ENCODE data around the gene TRIO. TPM values are rescaled to one million over a fixed set of nuclear protein-coding genes. Genes with fewer than 3 reads are reported as not detected.

The TRIO gene
- total RNA-seq, 4 donors from 2014 or later = 290 to 370 (median 346) TPM

DNA sequence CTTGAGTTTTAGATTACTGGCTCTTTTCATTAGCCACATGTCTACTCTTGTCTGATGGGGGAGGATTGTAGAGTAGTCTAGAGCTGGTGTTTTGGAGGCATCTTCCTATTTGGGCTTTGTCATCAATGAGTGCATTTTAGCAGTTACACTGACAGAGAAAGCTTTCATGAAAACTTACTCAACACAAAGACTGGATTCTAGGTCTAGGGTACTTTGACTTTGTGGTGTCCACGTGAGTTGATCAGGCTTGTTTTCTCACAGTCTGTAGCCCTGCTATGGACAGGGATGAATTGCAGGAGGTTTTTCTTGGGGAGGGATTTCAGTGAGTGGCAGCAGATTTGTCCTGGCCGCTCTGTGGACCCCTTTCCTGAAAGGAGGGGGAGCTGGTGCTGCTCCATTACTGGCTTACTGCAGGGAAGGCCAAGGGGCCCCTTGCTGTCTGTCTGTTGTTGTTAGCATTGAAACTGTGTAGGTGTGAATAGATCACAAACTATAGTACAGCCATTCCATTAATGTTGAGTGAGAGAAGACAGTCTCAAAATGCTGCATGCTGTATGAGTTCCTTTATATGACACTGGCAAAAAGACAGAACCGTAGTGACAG lies 6.6 kb downstream of the TRIO start:
- Histone ChIP-seq H3K4me3 (no peak overlapping the region), H3K27ac (no peak overlapping the region), H3K36me3 (no peaks in the 10 kb centered on the region), H3K9me3 (no peaks in the 10 kb centered on the region), H3K4me1 (peaks cover 0 to 73% (median 46%) of the 10 kb centered on the region in 4 donors), H3K27me3 (no peaks in the 10 kb centered on the region)
- no peak for DNase-seq (ENCODE audit: low spot score in 2 of 2)
- 57 to 62% methylated on average over 3 of the region's 3 CpGs for WGBS, 2 donors
- no peak for TF ChIP-seq POLR2A (IDR thresholded peaks at IDR 0.05)
- TF ChIP-seq, protein P1, sequence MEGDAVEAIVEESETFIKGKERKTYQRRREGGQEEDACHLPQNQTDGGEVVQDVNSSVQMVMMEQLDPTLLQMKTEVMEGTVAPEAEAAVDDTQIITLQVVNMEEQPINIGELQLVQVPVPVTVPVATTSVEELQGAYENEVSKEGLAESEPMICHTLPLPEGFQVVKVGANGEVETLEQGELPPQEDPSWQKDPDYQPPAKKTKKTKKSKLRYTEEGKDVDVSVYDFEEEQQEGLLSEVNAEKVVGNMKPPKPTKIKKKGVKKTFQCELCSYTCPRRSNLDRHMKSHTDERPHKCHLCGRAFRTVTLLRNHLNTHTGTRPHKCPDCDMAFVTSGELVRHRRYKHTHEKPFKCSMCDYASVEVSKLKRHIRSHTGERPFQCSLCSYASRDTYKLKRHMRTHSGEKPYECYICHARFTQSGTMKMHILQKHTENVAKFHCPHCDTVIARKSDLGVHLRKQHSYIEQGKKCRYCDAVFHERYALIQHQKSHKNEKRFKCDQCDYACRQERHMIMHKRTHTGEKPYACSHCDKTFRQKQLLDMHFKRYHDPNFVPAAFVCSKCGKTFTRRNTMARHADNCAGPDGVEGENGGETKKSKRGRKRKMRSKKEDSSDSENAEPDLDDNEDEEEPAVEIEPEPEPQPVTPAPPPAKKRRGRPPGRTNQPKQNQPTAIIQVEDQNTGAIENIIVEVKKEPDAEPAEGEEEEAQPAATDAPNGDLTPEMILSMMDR (IDR thresholded peaks at IDR 0.05) = no peak
- TF ChIP-seq EP300 (IDR thresholded peaks at IDR 0.05) = no peak

DNA sequence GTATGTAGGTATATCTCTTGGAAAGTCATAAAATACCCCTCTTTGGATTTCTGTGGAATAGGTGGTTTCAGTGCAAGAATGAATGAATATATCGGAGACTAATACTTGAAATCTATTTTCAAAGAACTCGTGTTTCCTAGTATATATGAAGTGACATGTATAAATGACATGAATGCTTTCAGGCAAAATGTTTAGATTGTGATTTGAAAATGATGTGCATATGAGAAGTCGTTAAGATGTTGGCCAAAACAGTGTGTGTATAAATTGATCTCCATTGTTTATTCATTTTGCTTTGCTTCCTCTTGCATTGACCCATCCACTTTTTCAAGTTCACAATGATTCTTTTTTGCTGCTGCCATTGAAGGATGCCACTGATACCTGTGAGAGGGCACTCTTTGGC lies 8.3 kb downstream of the TRIO start:
- TF ChIP-seq EP300 (IDR thresholded peaks at IDR 0.05) (no peak), POLR2A (IDR thresholded peaks at IDR 0.05) (no peak)
- TF ChIP-seq, protein P1 (IDR thresholded peaks at IDR 0.05) = no peak
- peaks cover 0 to 76% (median 48%) of the 10 kb centered on the region in 4 donors for H3K4me1 ChIP-seq

DNA sequence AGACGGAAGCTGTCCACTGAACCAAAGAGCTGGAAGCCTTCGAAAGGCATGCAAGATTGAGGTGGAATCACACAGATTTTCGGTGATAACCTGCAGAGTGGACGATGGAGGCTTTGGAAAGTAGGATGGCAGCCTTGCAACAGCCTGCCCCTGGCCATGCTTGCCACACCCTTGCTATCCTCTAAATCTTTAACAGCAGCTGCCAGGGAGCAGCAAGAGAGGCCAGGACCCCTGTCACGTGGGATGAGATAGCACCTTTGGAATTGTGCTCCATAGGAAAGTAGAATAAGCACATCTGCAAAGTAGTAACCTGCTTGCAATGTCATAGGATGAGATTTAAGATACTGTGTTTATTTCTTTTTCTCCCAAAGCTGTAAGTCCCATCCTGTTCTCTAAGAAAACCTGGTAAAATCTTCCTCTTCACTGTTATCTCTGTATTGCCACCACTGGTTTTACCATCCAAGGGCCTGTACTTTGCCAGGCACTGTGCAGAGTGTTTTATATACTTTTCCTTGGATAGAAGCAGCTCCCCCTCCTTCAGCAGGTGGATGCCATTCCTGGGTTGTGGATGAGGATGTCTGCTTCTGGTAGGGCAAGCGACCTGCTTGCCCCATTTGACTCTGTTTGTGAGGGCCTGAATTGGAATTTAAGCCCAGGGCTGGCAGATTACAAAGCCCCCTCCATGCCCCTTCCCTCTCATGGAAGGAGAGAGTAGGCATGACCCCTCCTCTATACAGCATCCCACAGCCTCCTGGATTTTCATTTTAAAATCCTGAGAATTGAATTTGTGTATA lies 10.1 kb downstream of the TRIO start:
- Histone ChIP-seq H3K4me1 (peaks cover 0 to 72% (median 52%) of the 10 kb centered on the region in 4 donors), H3K4me3 (no peak overlapping the region), H3K27me3 (no peaks in the 10 kb centered on the region), H3K9me3 (no peaks in the 10 kb centered on the region), H3K27ac (peak overlapping the region in 3 of 4 donors; percentile 63 to 69 (median 69)), H3K36me3 (no peaks in the 10 kb centered on the region)
- no peak for DNase-seq (ENCODE audit: low spot score in 2 of 2)
- TF ChIP-seq POLR2A (IDR thresholded peaks at IDR 0.05) (no peak), EP300 (IDR thresholded peaks at IDR 0.05) (no peak)
- TF ChIP-seq, protein P1 (IDR thresholded peaks at IDR 0.05) = no peak
- 86 to 89% methylated on average over 6 of the region's 6 CpGs for WGBS, 2 donors

More for the DNA sequence above, 8.3 kb downstream of the TRIO start:
- H3K27me3 ChIP-seq = no peaks in the 10 kb centered on the region
- no peak overlapping the region for H3K27ac ChIP-seq
- DNase-seq (ENCODE audit: low spot score in 2 of 2) = no peak
- H3K4me3 ChIP-seq = no peak overlapping the region
- WGBS, 2 donors = 79 to 84% methylated on average over 3 of the region's 3 CpGs
- H3K9me3 ChIP-seq = no peaks in the 10 kb centered on the region
- H3K36me3 ChIP-seq = no peaks in the 10 kb centered on the region

DNA sequence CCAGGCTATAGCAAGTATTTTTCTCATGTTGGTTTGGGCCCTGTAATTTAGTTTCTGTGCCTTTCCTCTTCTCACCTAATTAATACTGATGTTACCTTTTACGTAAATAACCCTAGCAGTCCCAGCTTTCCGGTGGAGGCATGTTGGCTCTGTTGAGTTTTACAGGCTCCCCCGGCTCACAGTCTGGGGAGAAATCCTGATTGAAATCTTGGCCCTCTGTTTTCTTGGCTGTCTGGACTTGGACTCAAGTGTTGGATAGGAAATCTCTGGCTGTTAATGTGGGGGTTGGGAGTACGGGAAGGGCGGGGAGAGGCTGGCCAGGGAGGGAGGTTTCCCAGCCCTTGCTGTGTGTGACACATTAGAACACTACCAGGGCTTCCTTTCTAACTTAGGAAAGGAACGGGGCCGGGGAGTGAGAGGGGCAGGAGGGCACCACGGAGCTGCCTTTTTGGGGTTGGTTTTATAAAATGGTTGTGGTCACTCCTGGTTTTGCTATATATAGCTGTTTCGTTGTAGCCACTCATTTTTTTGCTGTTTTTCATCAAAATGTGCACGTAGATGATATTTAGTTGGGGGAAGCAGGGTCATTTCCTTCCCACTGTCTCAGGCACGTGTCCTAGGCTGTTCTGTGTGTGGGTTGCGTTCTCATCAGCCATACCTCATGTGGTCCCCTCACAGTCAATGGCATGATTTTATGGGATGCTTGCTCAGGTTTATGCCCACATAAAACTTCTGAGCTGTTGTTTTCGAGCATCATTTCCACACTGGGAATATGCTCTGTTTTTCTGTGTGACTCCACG lies 11.0 kb downstream of the TRIO start:
- TF ChIP-seq, protein P1 (IDR thresholded peaks at IDR 0.05) = no peak
- TF ChIP-seq EP300 (IDR thresholded peaks at IDR 0.05) = peak in 1 of 2 donors; percentile 55
- peak overlapping the region in 3 of 4 donors; percentile 63 to 69 (median 69) for H3K27ac ChIP-seq
- H3K36me3 ChIP-seq = no peaks in the 10 kb centered on the region
- H3K4me3 ChIP-seq = peak overlapping the region in 1 of 4 donors; percentile 12
- DNase-seq (ENCODE audit: low spot score in 2 of 2) = peak in 1 of 2 donors; percentile 57
- peaks cover 0 to 64% (median 43%) of the 10 kb centered on the region in 4 donors for H3K4me1 ChIP-seq
- 26 to 31% methylated on average over 14 of the region's 14 CpGs for WGBS, 2 donors
- no peaks in the 10 kb centered on the region for H3K9me3 ChIP-seq
- H3K27me3 ChIP-seq = no peaks in the 10 kb centered on the region
